Gastrocnemius medialis (tissue), 4 donors: ENCODE measurements around the gene IKBKG. TPM values are rescaled to one million over a fixed set of nuclear protein-coding genes. Genes with fewer than 3 reads are reported as not detected.

Source experiments
- ATAC-seq, 2 donors: fragments of 150-250 bp; one replicate each; pipeline ENCODE4 v1.9.1; 2016
- DNase-seq, 2 donors: peaks; one replicate each; pipeline ENCODE4 v3.0.0-alpha.2; 2019
- H3K27ac ChIP-seq, 4 donors: fragments of 200-600 bp; sonication (generic); 1 replicate in 1 of 4; 2 replicates in 3 of 4; pipeline ENCODE4 v1.5.1; 2016 to 2018; ENCODE audit warnings: mild to moderate bottlenecking in 2 of 4, moderate library complexity in 1 of 4
- H3K27me3 ChIP-seq, 3 donors: fragments of 200-600 bp; sonication (generic) in 2 of 3; 1 replicate in 1 of 3; 2 replicates in 2 of 3; pipeline versions ENCODE4 v1.5.1 to v1.6.0; 2016 to 2019; ENCODE audit warnings: mild to moderate bottlenecking in 1 of 3, moderate library complexity in 1 of 3
- H3K36me3 ChIP-seq, 2 donors: fragments of 200-600 bp; sonication (generic) in 1 of 2; one replicate each; pipeline ENCODE4 v1.5.1; 2017 to 2018
- H3K4me1 ChIP-seq, 2 donors: fragments of 200-600 bp; sonication (generic) in 1 of 2; one replicate each; pipeline ENCODE4 v1.5.1; 2016 to 2017; ENCODE audit warnings: mild to moderate bottlenecking in 2 of 2
- H3K4me3 ChIP-seq, 4 donors: fragments of 200-600 bp; sonication (generic) in 3 of 4; 1 replicate in 1 of 4; 2 replicates in 3 of 4; pipeline ENCODE4 v1.5.1; 2016 to 2019; ENCODE audit warnings: mild to moderate bottlenecking in 2 of 4
- H3K9me3 ChIP-seq, 3 donors: fragments of 200-600 bp; sonication (generic) in 2 of 3; 1 replicate in 1 of 3; 2 replicates in 2 of 3; pipeline ENCODE4 v1.5.1; 2016 to 2019
- CTCF ChIP-seq, 5 experiments: fragments of 450-650 bp in 3 of 5; fragments of 200-600 bp in 2 of 5; sonication (generic) in 2 of 5; IDR thresholded peaks in 4 of 5; conservative IDR thresholded peaks in 1 of 5; 1 replicate in 4 of 5; 2 replicates in 1 of 5; pipeline ENCODE4 v1.5.1; 2016 to 2019; ENCODE audit warnings: antibody characterized with exemption in 5 of 5, mild to moderate bottlenecking in 3 of 5, moderate library complexity in 3 of 5
- POLR2A ChIP-seq, 2 donors: fragments of 450-650 bp; IDR thresholded peaks; one replicate each; pipeline ENCODE4 v1.6.1; 2017; ENCODE audit warnings: antibody characterized with exemption in 2 of 2, mild to moderate bottlenecking in 2 of 2, moderate library complexity in 2 of 2
- in situ Hi-C, 4 donors: fragments of 200-750 bp; cut with MboI; loops; one replicate each; pipeline versions ENCODE4 v1.15.0 to v1.8.0; 2017; ENCODE audit warnings: low sequenced_read_pairs in 4 of 4
- intact Hi-C: fragments of 100-400 bp; cut with DNase I; formaldehyde crosslinking; loops from one replicate; pipeline ENCODE4 v1.15.1; 2023; ENCODE audit warnings: low total_unique reads
- total RNA-seq, 4 donors: library from RNA; depleted of rRNA; stranded (reverse); fragments of >200 nt; gene quantifications; one replicate each; pipeline versions ENCODE4 v1.1.0 to v1.2.3, GENCODE V29; 2016

IKBKG gene
- total RNA-seq, 4 donors from 2014 or later = 8.8 to 17.5 (median 11.6) TPM

- ATAC-seq = no peak
- Histone ChIP-seq H3K36me3 (no peaks in the 10 kb centered on the region), H3K4me1 (no peaks in the 10 kb centered on the region), H3K27ac (no peak overlapping the region), H3K27me3 (no peaks in the 10 kb centered on the region), H3K9me3 (peaks cover 0 to 3% (median 0%) of the 10 kb centered on the region in 3 donors), H3K4me3 (no peak overlapping the region)
- TF ChIP-seq POLR2A (IDR thresholded peaks at IDR 0.05) = no peak
- TF ChIP-seq CTCF (IDR thresholded peaks at IDR 0.05 in 4 of 5, conservative IDR thresholded peaks at IDR 0.05 in 1 of 5) = no peak
- intact Hi-C loops (no loop called here), in situ Hi-C loops (no loop called here)
- no peak for DNase-seq
Measured at GRCh38 chrX:154593201-154593600, 45.8 kb downstream of the IKBKG start.

GRCh38 chrX:154594491-154594890, 47.1 kb downstream of the IKBKG start:
- Histone ChIP-seq H3K27me3 (no peaks in the 10 kb centered on the region), H3K4me1 (no peaks in the 10 kb centered on the region), H3K36me3 (no peaks in the 10 kb centered on the region), H3K9me3 (peaks cover 0 to 3% (median 0%) of the 10 kb centered on the region in 3 donors), H3K27ac (no peak overlapping the region), H3K4me3 (no peak overlapping the region)
- DNase-seq (no peak), ATAC-seq (no peak)
- TF ChIP-seq CTCF (IDR thresholded peaks at IDR 0.05 in 4 of 5, conservative IDR thresholded peaks at IDR 0.05 in 1 of 5) = no peak
- no peak for TF ChIP-seq POLR2A (IDR thresholded peaks at IDR 0.05)
- intact Hi-C loops = no loop called here
- in situ Hi-C loops = no loop called here

DNA sequence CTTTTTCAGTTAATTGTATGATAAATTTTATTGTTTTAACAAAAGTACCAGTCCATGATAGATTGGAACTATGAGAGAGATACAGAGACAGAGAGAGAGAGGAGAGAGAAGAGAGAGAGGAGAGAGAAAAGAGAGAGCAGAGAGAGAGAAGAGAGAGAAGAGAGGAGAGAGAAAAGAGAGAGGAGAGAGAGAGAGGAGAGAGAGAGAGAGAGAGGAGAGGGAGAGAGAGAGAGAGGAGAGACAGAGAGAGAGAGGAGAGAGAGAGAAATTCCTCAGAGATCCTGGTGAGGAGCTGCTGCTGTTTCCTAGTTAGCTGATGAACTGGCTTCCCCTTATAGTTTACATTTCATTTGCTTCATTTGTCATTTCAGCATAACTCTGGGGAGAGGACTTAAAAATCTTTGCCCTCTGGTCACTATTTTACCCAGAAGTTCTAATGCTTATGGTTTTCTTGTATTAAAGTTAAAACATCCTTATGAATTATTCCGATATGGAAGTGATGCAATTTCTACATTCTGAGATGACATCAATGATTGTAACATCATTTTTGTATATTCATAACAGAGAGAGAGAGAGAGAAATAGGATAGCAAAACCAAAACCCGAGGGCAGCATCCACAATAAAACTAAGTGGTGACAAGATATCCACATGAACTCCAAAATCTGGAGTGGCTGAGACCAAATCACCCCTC, 48.3 kb downstream of the IKBKG start:
- intact Hi-C loops (no loop called here), in situ Hi-C loops (no loop called here)
- Histone ChIP-seq H3K27ac (no peak overlapping the region), H3K4me1 (no peaks in the 10 kb centered on the region), H3K4me3 (no peak overlapping the region), H3K9me3 (peaks cover 0 to 3% (median 0%) of the 10 kb centered on the region in 3 donors), H3K27me3 (no peaks in the 10 kb centered on the region), H3K36me3 (no peaks in the 10 kb centered on the region)
- DNase-seq = no peak
- no peak for TF ChIP-seq POLR2A (IDR thresholded peaks at IDR 0.05)
- no peak for TF ChIP-seq CTCF (IDR thresholded peaks at IDR 0.05 in 4 of 5, conservative IDR thresholded peaks at IDR 0.05 in 1 of 5)
- no peak for ATAC-seq

DNA sequence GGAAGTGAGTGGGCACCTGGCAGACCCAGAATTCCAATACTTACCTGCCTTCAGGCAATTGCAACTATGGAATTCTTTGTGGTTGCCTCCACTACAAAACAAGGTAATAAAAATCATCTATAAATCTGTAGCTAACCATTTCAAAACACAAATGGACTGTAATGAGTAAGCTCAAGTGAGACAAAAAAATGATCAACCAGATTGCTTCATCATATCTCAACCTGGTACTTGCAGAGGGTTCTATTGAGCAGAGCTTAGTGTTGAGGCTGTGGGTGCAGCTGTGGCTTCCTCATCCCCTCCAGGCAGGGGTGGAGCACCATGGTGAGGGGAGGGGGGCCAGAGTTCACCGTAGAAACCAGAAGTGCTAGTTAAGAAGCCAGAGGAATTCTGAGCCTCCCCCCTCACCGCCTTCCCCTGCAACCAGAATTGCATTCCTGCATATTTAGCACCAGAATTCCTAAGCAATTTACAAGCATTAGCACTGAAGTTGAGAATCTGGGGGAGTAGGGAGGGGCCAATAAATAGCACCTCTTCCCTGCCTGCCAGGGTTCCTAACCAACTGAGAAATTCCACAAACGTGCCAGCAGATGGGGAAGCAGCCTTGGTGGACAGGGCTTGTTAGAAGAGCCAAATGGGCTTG, 49.0 kb downstream of the IKBKG start:
- TF ChIP-seq POLR2A (IDR thresholded peaks at IDR 0.05) (no peak), CTCF (IDR thresholded peaks at IDR 0.05 in 4 of 5, conservative IDR thresholded peaks at IDR 0.05 in 1 of 5) (no peak)
- intact Hi-C loops = no loop called here
- Histone ChIP-seq H3K9me3 (peaks cover 0 to 3% (median 0%) of the 10 kb centered on the region in 3 donors), H3K4me1 (no peaks in the 10 kb centered on the region), H3K27me3 (no peaks in the 10 kb centered on the region), H3K4me3 (no peak overlapping the region), H3K27ac (no peak overlapping the region), H3K36me3 (no peaks in the 10 kb centered on the region)
- in situ Hi-C loops = no loop called here
- no peak for DNase-seq
- no peak for ATAC-seq
